Measurements from ENCODE around the gene BLTP3A.

GRCh38 chr6:34742094-34742493, 49.8 kb upstream of the BLTP3A start:
- no peak for TF ChIP-seq POLR2A (IDR thresholded peaks at IDR 0.05)
- TF ChIP-seq CTCF (IDR thresholded peaks at IDR 0.05), result no peak

All from tibial nerve (tissue), 3 donors.